Measurements from ENCODE around the gene TSHZ2.

- TF ChIP-seq GATA3 (IDR thresholded peaks at IDR 0.05; ENCODE audit: low read depth, low read length) (no peak), GATA2 (IDR thresholded peaks at IDR 0.05; ENCODE audit: low read depth, low read length) (no peak)
Observed at GRCh38 chr20:53208110-53208832, 236.1 kb downstream of the TSHZ2 start.
